ENCODE measurements around the gene TBC1D10A. TPM values are rescaled to one million over a fixed set of nuclear protein-coding genes. Genes with fewer than 3 reads are reported as not detected.
A peak's percentile ranks its signal among the peaks of the same experiment; 100 is the strongest.

The TBC1D10A gene
- total RNA-seq, 1 donor from 2014 or later: 29.6 TPM

GRCh38 chr22:30332551-30332950 is 5.8 kb upstream of the TBC1D10A start:
- Histone ChIP-seq H3K9me3 (no peaks in the 10 kb centered on the region), H3K27ac (no peak overlapping the region), H3K27me3 (no peaks in the 10 kb centered on the region)

GRCh38 chr22:30328466-30329049 is 1.8 kb upstream of the TBC1D10A start:
- H3K9me3 ChIP-seq: no peaks in the 10 kb centered on the region
- H3K36me3 ChIP-seq: peaks cover 30% of the 10 kb centered on the region
- TF ChIP-seq CTCF (IDR thresholded peaks at IDR 0.05): no peak
- H3K27ac ChIP-seq: no peak overlapping the region
- ATAC-seq (no peak), DNase-seq (no peak)
- intact Hi-C loops (cut with DNase I): no loop called here
- peaks cover 30% of the 10 kb centered on the region for H3K4me1 ChIP-seq
- no peaks in the 10 kb centered on the region for H3K27me3 ChIP-seq
- no peak overlapping the region for H3K4me3 ChIP-seq

More at GRCh38 chr22:30332551-30332950, 5.8 kb upstream of the TBC1D10A start:
- TF ChIP-seq CTCF (IDR thresholded peaks at IDR 0.05): no peak
- Histone ChIP-seq H3K4me3 (no peak overlapping the region), H3K4me1 (peaks cover 4% of the 10 kb centered on the region), H3K36me3 (peaks cover 70% of the 10 kb centered on the region)
- intact Hi-C loops (cut with DNase I): no loop called here
- ATAC-seq (no peak), DNase-seq (no peak)

- intact Hi-C loops (cut with DNase I): no loop called here
- Histone ChIP-seq H3K9me3 (no peaks in the 10 kb centered on the region), H3K36me3 (peaks cover 24% of the 10 kb centered on the region), H3K27ac (peak overlapping the region; percentile 77), H3K4me1 (peaks cover 36% of the 10 kb centered on the region), H3K4me3 (no peak overlapping the region), H3K27me3 (no peaks in the 10 kb centered on the region)
- DNase-seq (no peak), ATAC-seq (no peak)
- TF ChIP-seq CTCF (IDR thresholded peaks at IDR 0.05): peak; percentile 12
Measured at GRCh38 chr22:30327864-30328345, 1.2 kb upstream of the TBC1D10A start.

- peak; percentile 50 for ATAC-seq
- Histone ChIP-seq H3K27ac (peak overlapping the region; percentile 87), H3K9me3 (no peaks in the 10 kb centered on the region), H3K4me1 (peaks cover 46% of the 10 kb centered on the region), H3K4me3 (peak overlapping the region; percentile 98), H3K36me3 (peaks cover 8% of the 10 kb centered on the region), H3K27me3 (no peaks in the 10 kb centered on the region)
- TF ChIP-seq CTCF (IDR thresholded peaks at IDR 0.05): no peak
- intact Hi-C loops (cut with DNase I): no loop called here
- no peak for DNase-seq
Measured at GRCh38 chr22:30326255-30326705, 461 bp downstream of the TBC1D10A start.

GRCh38 chr22:30325724-30326254 is 952 bp downstream of the TBC1D10A start:
- intact Hi-C loops (cut with DNase I): no loop called here
- peak overlapping the region; percentile 87 for H3K27ac ChIP-seq
- no peak for ATAC-seq
- H3K9me3 ChIP-seq: no peaks in the 10 kb centered on the region
- peaks cover 51% of the 10 kb centered on the region for H3K4me1 ChIP-seq
- no peak for TF ChIP-seq CTCF (IDR thresholded peaks at IDR 0.05)
- H3K4me3 ChIP-seq: peak overlapping the region; percentile 98
- H3K27me3 ChIP-seq: no peaks in the 10 kb centered on the region
- DNase-seq: no peak
- H3K36me3 ChIP-seq: peaks cover 9% of the 10 kb centered on the region

Measured in upper lobe of right lung (tissue), 1 donor.